Hematopoietic multipotent progenitor cell (in vitro differentiated cells): ENCODE measurements around the gene LPCAT1. TPM values are rescaled to one million over a fixed set of nuclear protein-coding genes. Genes with fewer than 3 reads are reported as not detected.
"Not testable (repeated sequence)": the region's sequence is repeated elsewhere in the genome, so short reads cannot be mapped to it uniquely, and the experiment has no call there.

Source experiments
- DNase-seq, 3 donors: peaks; one replicate each; pipeline ENCODE4 v3.0.0-alpha.2; 2011 to 2015; ENCODE audit warnings: low read depth in 2 of 3, low spot score in 2 of 3
- total RNA-seq: library from RNA; depleted of rRNA; stranded (reverse); fragments of >200 nt; gene quantifications from one replicate; pipeline ENCODE4 v1.2.3, GENCODE V29; 2012

The LPCAT1 gene
- total RNA-seq, 1 donor, result 27.5 TPM

GRCh38 chr5:1471997-1472963 lies 51.5 kb downstream of the LPCAT1 start:
- no peak for DNase-seq

- DNase-seq, result no peak
Observed at GRCh38 chr5:1471240-1471853, 52.4 kb downstream of the LPCAT1 start.

DNA sequence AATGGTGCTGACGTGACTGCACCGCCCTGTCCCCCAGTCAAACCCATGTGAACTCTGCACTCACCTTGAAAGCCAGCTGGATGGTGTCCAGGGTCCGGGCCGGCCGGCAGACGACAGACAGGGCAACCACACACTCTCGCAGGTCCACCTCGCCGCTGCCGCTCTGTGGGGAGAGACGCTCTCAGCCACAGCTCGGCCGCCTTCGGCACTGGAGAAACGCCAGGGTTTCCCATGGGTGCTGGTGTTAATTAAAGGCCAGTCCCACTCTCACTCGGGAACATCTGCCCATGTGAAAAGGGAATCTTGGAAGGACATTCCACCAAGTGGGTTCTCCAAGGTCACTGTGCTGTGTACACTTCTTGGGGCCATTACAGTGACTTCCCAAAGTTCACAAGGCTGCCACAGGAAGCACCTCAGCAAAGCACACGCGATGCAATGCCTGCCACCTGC lies 53.0 kb downstream of the LPCAT1 start:
- DNase-seq, result no peak

DNA sequence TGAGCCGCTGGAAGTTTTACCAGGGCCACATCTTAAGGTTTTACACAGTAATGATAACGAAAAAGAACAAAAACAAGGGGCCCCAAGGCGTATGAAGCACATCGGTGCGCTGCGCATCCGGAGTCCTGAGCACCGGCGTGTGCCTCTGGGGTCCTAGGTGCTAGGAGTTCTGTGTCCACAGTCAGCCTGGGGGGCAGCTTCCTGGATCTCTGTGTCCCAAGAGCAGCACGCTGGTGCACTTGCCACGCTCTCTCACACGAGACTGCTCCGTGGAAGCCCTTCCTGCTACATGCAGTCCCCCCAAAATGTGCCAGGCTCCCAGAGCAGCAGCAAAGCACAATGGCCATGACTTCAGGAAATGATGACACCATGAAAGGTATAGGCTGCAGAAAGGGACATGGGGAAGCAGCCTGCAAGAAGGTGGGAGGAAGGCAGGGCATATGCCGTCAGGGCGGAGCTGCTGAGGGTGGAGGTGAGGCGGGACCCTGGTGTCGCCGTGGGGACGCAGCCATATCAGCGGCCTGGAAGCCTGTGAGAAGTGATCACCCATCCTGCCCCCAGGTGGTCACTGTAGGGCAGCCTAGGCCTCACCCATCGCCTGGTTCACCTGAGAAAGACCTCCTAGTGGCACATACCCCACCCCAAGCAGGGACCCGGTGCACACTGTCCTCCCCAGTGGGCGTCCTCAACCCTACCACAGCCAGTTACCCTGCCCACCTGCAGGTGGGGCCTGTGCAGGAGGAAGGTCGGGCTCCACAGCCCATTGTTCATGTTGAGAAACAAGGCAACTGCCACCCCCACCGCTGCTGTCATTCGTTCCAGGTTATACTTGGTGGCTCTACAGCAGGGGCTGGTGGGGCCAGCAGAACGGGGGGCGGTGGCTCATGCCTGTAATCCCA lies 54.9 kb downstream of the LPCAT1 start:
- no peak for DNase-seq

- DNase-seq, result peak in 1 of 3 donors; percentile 35
Observed at GRCh38 chr5:1468247-1468612, 55.5 kb downstream of the LPCAT1 start.

GRCh38 chr5:1467341-1468246 lies 56.2 kb downstream of the LPCAT1 start:
- DNase-seq, result no peak

DNA sequence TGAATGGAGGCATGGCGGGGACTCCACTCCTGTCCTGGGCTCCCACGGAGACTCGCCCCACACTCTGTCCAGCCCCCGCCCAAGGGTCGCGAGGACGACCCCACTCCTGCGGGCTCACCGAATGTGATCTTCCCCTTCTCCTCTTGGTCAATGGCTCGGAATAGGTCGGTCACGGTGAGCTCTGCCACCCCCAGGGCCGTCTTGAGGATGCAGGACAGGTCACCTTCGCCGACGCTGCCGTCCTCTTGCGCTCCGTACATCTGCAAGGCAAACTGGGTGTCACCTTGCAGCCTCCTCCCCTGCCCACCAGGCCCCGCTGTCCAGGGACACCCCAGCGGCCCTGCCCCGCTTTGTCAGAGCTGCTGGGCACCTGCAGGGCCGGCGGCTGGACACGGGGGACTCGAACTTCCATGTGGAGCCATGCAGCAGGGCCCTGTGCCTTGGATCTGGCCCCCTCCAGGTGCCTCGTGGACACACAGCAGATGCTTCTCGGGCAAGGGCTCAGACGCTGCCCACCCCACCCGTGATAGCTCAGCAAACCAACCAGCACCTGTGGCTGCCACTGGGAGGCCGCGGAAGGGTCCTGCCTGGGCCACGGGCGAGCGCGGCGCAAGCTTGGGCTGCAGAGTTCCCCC lies 57.0 kb downstream of the LPCAT1 start:
- no peak for DNase-seq

- no peak for DNase-seq
Observed at GRCh38 chr5:1465966-1466471, 57.7 kb downstream of the LPCAT1 start.

DNA sequence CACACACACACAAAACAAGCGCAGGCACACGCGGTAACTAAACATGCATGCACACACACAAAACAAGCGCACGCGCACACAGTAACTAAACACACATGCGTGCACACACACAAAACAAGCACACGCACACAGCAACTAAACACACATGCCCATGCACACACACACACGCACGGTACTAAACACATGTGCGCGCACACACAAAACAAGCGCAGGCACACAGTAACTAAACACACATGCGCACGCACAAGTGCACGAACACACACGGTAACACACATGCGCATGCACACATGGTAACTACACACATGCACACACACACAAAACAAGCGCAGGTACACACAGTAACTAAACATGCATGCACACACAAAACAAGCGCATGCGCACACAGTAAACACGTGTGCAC lies 58.6 kb downstream of the LPCAT1 start:
- DNase-seq, result no peak

DNA sequence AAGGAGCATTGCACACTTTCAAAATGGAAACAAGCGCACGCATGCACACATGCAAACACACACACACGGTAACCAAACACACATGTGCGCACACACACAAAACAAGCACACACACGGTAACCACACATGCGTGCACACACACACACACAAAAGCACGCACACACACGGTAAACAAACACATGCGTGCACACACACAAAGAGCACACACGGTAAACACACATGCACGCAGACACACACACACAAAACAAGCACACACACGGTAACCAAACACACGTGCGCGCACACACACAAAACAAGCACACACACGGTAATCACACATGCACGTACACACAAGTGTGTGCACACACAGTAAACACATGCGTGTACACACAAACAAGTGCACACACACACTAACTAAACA lies 59.2 kb downstream of the LPCAT1 start:
- no peak for DNase-seq

GRCh38 chr5:1464096-1464446 lies 59.7 kb downstream of the LPCAT1 start:
- no peak for DNase-seq

DNA sequence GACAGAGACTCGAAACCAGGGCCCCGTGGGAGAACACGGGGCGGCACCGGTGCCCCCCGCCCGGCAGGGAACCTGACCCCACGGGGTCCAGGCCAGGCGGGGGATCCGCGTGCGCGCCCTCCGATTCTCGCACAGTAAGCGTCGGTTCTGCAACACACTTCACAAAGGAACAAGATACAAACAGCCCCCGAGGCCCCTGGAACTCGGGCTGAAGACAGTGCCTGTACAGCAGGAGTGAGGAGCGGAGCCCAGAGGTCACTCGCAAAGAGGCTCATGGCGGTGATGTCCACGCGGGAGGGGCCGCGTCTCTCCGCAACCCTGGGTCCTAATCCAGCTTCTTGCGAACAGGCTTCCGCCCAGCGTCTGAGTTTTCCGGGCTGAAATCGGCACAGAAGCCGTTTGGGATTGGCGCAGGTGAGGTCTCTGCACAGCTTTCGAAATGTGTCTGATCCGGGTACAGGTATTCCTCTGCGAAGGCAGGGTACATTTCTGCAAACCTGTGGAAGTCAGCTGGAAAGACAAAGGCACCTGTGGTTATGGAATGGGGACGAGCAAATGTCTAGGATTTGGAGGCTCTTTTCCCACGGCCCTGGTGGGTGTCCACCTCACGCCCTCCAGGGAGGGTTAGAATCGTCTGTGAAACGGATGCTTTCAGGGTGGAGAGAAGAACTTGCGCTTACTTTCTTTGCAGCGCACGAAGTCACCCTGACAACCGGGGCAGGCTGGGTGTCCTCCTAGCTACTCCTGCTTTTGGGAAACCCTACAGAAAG lies 60.2 kb downstream of the LPCAT1 start:
- DNase-seq, result no peak

GRCh38 chr5:1462358-1462757 lies 61.4 kb downstream of the LPCAT1 start:
- no peak for DNase-seq

GRCh38 chr5:1461396-1461795 lies 62.4 kb downstream of the LPCAT1 start:
- DNase-seq, result no peak

GRCh38 chr5:1460054-1460682 lies 63.6 kb downstream of the LPCAT1 start:
- DNase-seq, result no peak

DNA sequence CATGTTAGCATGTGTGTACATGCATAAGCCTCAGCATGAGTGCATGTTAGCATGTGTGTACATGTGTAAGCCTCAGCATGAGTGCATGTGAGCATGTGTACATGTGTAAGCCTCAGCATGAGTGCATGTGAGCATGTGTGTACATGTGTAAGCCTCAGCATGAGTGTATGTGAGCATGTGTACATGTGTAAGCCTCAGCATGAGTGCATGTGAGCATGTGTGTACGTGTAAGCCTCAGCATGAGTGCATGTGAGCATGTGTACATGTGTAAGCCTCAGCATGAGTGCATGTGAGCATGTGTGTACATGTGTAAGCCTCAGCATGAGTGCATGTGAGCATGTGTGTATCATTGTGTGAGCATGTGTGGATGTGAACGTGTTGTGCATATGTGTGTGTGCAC lies 64.3 kb downstream of the LPCAT1 start:
- DNase-seq, result not testable (repeated sequence)

GRCh38 chr5:1456110-1456881 lies 67.5 kb downstream of the LPCAT1 start:
- not testable (repeated sequence) for DNase-seq
